ENCODE data around the gene AMPD1. TPM values are rescaled to one million over a fixed set of nuclear protein-coding genes. Genes with fewer than 3 reads are reported as not detected.
A peak's percentile ranks its signal among the peaks of the same experiment; 100 is the strongest.

AMPD1 gene
- total and polyA plus RNA-seq, 3 donors from 2014 or later, result 0.12 to 1.5 TPM; not detected in 1

- TF ChIP-seq POLR2A (IDR thresholded peaks at IDR 0.05), result no peak
- no peak for TF ChIP-seq CTCF (IDR thresholded peaks at IDR 0.05)
- Histone ChIP-seq H3K4me3 (peak overlapping the region in 1 of 2 donors; percentile 81), H3K4me1 (no peaks in the 10 kb centered on the region), H3K27me3 (no peaks in the 10 kb centered on the region), H3K36me3 (ENCODE audit: low read depth, missing control alignments) (no peaks in the 10 kb centered on the region), H3K9me3 (no peaks in the 10 kb centered on the region), H3K27ac (no peak overlapping the region)
- intact Hi-C loops (cut with DNase I; ENCODE audit: low total_unique reads), result no loop called here
- whole genome bisulfite sequencing, 2 donors, result 59 to 66% methylated on average over 9 of the region's 9 CpGs
- DNase-seq, result no peak
Measured at GRCh38 chr1:114671011-114671938, 24.1 kb downstream of the AMPD1 start.

GRCh38 chr1:114670083-114671010 is 25.0 kb downstream of the AMPD1 start:
- intact Hi-C loops (cut with DNase I; ENCODE audit: low total_unique reads), result no loop called here
- DNase-seq, result peak; percentile 97
- Histone ChIP-seq H3K4me3 (peak overlapping the region; percentile 81 to 82), H3K36me3 (ENCODE audit: low read depth, missing control alignments) (no peaks in the 10 kb centered on the region), H3K4me1 (no peaks in the 10 kb centered on the region), H3K9me3 (no peaks in the 10 kb centered on the region), H3K27me3 (no peaks in the 10 kb centered on the region), H3K27ac (peak overlapping the region; percentile 62 to 71)
- TF ChIP-seq POLR2A (IDR thresholded peaks at IDR 0.05), result no peak
- TF ChIP-seq CTCF (IDR thresholded peaks at IDR 0.05), result peak; percentile 13 to 41 (median 39)
- WGBS, 2 donors, result 5 to 13% methylated on average over 10 to 43 of the region's 45 CpGs

GRCh38 chr1:114669562-114670082 is 25.7 kb downstream of the AMPD1 start, which contains the start of gene DENND2C:
Gene DENND2C, minus strand, starts transcription at chr1:114670049. Its CDS starts 44,065 bp downstream, at chr1:114625984.
- intact Hi-C loops (cut with DNase I; ENCODE audit: low total_unique reads), result no loop called here
- no peaks in the 10 kb centered on the region for H3K9me3 ChIP-seq
- WGBS, 2 donors, result 0% methylated on average over 14 to 50 of the region's 50 CpGs
- no peaks in the 10 kb centered on the region for H3K27me3 ChIP-seq
- TF ChIP-seq CTCF (IDR thresholded peaks at IDR 0.05), result no peak
- TF ChIP-seq POLR2A (IDR thresholded peaks at IDR 0.05), result no peak
- H3K4me3 ChIP-seq, result peak within 1 kb of the TSS; percentile 81 to 82
- no peak for DNase-seq
- H3K36me3 ChIP-seq (ENCODE audit: low read depth, missing control alignments), result no peaks in the 10 kb centered on the region
- peak within 1 kb of the TSS; percentile 62 to 71 for H3K27ac ChIP-seq
- no peaks in the 10 kb centered on the region for H3K4me1 ChIP-seq

- 32 to 35% methylated on average over 13 of the region's 13 CpGs for WGBS, 2 donors
- intact Hi-C loops (cut with DNase I; ENCODE audit: low total_unique reads), result no loop called here
- peak overlapping the region; percentile 62 to 71 for H3K27ac ChIP-seq
Measured at GRCh38 chr1:114668784-114669561, 26.4 kb downstream of the AMPD1 start.

More at GRCh38 chr1:114668784-114669561, 26.4 kb downstream of the AMPD1 start:
- Histone ChIP-seq H3K9me3 (no peaks in the 10 kb centered on the region), H3K36me3 (ENCODE audit: low read depth, missing control alignments) (no peaks in the 10 kb centered on the region), H3K4me3 (peak overlapping the region; percentile 81 to 82), H3K27me3 (no peaks in the 10 kb centered on the region), H3K4me1 (no peaks in the 10 kb centered on the region)
- DNase-seq, result no peak
- no peak for TF ChIP-seq CTCF (IDR thresholded peaks at IDR 0.05)
- TF ChIP-seq POLR2A (IDR thresholded peaks at IDR 0.05), result no peak

Measured in testis (tissue), 3 donors.